Stimulated activated CD8-positive, alpha-beta memory T cell treated with anti-CD3 and anti-CD28 coated beads, Interleukin-4, amount 100 ng/mL, for 24 hours (primary cell): Measurements from ENCODE around the gene CERK.
A peak's percentile ranks its signal among the peaks of the same experiment; 100 is the strongest.

Experiments
- DNase-seq: peaks from one replicate; pipeline ENCODE4 v3.0.0-alpha.2; 2020; ENCODE audit warnings: low read depth

Gene CERK

DNA sequence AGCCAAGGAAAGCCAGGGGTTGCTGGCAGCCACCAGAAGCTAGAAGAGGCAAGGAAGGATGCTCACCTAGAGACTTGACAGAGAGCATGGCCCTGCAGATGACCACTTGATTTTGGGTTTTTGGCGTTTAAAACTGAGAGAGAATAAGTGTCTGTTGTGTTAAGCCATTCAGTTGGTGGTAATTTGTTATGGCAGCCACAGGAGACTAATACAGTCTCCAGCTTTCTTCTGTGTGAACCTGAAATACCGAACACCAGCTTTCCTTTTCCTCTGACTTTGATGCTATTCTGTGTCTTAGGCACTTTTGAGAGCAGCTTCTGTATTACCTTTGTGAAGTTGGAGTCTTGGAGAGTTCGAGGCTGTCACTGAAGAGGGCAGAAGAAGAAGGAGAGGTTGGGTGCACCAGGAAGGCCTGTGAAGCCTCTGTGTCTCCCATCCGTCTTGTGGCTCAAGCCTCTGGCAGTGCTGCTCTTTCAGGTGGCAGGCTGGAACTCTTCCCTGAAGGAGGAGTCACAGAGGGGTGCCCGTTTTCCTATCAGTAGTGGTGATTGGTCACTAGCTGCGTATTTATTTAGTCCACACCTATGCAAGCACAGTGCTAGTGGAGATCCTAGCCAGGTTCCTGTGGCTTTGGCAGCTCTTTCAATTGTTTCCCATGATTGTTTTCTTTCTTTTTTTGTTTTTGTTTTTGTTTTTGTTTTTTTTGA lies 26.9 kb upstream of the CERK start:
- DNase-seq = no peak

DNA sequence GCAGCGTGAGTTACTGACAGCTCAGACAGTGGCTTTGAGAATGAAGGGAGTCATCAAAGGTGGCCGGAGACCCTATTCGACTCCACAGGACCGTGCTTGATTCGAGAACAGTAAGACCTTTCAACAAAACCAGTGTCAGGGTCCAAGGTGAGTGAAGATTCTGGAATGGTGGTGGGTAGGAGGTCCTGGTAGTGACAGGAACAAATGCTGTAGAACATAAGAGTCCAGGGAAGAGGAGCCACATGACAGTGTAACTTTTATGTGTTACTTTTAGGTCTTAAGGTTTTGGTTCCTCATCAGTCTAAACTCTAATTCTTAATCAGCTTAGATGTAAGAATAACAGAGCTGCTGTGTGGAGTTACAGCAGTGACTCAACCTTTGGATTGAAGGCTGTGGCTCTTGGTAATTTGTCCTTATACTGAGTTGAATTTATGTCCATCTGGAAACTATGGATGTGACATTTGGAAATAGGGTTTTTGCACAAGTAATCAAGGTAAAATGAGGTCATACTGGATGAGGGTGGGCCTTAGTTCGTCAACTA lies 26.2 kb upstream of the CERK start:
- DNase-seq = no peak

DNA sequence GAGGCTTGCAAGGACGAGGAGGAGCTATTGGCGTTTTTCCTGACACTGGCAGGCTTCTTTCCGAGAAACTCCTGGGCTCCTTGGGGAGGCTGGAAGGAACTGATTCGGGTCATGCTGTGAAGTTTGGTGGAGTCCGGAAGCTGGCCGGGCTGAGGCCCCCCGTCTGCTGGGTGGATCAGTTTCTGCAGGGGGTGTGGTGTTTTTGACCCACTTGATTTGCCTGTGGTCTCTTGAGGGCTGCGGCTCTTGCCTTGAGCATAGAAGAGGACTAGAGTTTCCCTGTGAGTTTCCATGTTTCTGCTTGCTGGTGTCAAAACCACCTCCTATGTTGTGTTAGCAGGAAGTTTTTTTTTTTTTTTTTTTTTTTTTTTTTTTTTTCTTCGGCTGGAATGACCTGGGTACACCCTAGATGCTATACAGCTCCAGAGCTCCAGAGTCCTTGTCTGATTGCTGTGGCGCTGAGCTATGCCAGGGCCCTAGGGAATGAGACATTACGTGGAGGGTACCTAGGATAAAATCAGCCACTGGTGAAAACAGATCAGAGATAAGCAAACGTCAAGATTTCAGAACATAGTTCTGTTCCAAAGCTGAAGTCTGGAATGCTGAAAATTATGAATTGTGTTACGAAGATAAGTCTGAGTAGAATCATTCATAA lies 25.1 kb upstream of the CERK start:
- no peak for DNase-seq

DNA sequence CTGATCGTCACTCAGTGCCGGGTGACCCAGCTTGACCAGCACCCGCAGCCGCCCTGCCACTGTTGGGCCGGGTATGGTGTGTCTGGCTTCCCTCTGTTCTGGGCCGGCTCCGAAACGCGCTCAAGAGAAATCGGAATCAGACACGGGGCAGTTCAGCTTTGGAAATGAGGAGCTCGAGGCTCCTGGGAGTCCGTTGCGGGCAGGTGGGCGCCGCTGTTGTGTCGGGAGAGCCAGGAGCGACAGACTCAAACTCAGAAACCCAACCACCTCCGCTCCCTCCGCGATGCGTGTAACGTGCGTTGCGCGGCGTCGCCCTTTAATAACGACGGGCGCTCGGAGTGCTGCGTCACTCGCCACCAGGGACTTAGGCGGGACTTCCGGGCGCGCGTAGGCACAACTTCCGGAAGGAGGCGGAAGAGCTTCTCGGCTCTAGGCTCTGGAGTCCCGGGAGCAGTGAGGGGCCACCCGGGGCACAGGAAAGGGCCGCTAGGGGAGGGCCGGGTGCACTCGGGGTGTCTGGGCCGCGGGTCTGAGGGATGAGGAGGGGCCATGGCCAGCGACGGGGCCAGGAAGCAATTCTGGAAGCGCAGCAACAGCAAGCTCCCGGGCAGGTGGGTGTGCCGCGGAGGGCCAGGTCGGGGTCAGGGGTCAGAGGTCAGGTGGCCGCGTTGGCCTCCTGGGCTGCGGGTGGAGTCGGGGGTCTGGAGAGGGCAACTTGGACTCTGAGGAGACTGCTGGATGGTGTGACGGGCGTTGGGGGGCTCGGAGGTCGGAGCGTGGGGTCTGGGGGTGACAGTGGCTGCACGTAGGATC lies 24.4 kb upstream of the CERK start, which contains the start of gene TBC1D22A:
Gene TBC1D22A (plus strand): TSS at position 413 of the 813 bp plus-strand sequence. CDS start 137 bp downstream, at position 550.
- DNase-seq = peak; percentile 91

DNA sequence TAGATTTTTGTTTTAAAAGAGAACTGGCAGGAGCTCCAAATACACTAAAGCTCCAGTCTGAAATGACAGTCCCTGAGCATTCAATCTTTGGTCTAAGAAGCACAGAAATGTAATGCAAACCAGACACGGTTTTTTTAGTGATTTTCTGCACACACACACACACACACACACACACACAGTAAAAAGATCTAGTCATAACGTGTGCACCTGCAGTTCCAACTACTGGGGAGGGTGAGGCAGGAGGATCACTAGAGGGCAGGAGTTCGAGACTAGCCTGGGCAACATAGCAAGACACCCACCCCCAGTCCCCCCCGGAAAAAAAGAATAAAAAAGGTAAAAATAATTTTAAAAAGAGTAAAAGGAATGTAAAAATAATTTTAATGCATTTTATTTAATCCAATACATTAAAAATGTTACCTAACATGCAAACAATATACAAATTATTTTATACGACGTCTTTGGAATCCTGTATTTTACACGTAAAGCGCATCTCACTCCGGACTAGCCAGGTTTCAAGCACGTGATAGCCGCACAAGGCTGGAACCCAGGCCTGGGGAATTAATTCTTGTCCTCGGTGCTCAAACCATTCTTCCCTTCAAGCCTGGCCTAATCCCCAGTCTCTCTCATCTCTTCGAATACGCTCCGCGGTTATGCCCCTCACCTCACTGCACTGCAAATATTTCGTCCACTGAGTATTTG lies 23.6 kb upstream of the CERK start:
- no peak for DNase-seq

DNA sequence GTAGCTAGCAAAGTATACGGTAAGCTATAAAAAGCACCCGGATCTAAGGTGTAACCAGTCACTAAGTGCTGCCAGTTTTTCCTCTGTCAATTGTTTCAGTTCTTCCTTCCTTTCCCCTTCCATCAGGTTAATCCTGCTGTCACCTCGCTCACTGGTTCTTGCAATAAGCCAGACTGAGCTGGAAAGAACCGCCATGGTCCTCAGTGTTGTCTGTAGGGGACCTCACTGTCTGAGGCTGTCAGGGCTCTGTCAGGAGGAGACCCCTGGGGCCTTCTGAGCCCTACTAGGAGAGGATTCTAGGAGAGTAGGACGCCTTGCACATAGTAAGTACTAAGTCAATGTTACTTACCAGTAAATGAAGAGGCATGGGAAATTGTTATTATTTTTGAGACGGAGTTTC lies 23.0 kb upstream of the CERK start:
- DNase-seq = no peak

DNA sequence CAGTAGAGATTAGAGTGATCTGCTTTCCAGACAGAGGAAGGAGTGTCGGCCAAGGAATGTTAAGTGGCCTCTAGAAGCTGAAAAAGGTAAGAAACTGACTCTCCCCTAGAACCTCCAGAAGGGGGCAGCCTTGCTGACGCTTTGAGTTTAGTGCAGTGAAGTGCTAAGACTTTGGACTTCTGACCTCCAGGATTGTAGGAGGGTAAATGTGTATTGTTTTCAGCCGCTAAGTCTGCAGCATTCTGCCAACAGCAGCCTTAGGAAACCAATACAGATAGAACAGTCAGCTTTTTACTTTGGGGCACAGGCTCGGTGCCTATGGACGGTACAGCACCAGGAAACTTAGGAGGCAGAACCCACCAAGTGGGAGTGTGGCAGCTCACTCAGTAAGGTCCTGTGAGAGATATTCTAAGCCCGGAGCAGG lies 20.8 kb upstream of the CERK start:
- peak; percentile 31 for DNase-seq

DNA sequence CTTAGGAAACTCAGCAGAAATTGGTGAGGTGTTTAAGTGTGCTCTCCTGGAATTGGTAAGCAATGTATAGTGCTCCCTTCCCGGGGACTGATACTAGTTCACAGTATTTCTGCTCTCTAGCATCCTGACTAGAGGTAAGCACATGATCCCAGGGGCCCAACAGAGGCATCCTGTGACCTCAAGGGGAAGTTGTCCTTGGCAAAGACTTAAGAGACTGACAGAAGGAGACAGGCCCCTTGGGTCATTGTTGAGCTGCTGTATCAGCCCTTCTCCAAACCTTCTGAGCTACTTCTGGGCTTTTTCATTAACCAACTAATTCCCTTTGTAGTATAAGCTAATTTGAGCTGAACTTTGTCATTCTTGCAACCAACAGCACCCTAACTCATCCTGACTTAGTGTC lies 20.1 kb upstream of the CERK start:
- no peak for DNase-seq

DNA sequence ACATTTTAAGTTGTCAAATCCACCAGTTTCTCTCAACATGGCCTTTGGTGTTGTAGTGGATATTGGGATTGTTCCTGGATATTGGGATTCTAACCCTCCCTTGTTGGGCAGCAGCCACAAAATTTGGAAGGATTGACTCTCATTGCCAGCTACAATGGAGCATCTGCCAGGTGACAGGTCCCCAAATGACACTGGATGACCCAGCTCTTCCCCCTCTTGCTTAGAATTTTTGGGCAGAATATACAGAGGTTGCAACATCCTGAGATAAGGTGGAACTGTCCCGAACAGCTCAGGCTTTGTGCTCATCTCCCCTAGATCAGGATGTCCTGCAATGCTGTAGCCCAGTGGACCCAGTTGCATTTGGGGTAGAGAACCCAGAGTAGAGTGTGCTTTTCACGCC lies 19.1 kb upstream of the CERK start:
- DNase-seq = no peak

DNA sequence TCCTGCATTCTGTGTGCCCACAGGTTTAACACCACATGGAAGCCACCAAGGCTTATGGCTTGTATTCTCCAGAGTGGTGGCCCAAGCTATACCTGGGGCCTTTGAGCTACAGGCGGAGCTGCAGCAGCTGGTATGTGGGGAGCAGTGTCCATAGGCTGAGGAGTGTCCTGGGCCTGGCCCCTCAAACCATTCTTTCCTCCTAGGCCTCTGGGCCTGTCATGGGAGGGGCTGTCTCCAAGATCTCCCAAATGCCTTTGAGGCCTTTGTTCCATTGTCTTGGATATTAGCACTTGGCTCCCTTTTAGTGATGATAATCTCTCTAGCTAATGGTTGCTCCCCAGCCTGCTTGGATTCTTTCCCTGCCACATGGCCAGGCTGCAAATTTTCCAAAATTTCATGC lies 18.0 kb upstream of the CERK start:
- no peak for DNase-seq

DNA sequence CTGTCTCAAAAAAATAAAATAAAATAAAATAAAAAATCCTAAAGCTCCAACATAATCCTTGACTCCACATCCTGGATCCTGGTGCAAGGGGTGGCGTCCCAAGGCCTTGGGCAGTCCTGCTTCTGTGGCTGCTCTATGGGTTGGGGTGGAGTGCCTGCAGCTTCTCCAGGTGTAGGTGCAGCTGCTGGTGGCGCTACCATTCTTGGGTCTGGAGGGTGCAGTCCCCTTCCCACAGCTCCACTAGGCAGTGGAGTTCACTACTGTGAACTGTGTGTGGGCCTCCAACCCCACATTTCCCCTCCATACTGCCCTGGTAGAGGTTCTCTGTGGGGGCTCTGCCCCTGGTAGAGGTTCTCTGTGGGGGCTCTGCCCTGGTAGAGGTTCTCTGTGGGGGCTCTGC lies 17.5 kb upstream of the CERK start:
- DNase-seq = no peak

DNA sequence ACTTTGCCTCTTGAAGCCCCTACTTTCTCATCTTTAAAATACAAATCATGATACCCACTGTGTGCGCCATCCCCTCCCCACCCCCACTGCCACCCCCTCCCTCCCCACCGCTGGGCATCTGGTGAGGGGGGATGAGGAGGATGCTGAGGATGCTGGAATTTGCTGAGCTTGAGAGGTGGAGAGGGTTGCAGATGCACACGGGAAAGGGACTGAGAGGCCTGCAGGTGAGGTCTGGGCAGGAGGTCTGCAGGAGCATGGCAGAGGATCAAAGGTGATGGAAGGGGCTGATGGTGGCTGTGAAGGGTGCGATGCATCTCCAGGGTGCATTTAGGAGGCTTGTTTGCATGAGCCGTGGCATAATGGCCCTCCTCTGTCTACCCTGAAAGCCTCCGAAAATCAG lies 16.8 kb upstream of the CERK start:
- no peak for DNase-seq

DNA sequence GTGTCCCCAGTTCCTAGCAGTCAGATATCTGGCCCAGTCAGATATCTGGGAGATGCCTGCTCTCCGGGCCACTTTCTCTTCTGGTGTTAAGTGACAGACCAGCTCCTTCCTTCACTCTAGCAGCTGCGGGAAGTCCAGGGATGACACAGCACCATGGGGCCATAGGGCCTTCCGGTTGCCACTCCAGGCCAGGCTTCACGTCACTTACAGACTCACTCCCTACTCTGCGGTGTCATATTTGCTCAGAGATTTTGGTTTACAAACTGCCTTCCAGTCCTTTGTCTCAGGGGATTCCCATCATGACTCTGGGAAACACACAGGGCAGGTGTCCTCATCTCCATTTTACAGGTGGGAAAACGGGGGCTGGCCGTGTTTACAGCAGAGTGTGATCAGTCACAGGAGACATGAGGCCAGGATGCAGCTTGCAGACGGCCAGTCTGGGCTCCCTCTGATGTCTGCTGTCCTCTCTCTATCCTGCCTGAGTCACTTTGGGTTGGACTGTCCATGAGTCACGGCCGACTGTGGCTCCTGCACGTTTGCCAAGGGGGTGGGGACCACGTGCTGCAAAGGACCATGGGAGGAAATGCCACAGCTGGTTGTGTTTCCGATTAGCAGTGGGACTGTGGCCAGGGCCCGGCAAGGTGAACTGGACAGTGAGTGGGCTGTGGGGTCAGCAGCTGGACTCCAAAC lies 16.2 kb upstream of the CERK start:
- DNase-seq = no peak

DNA sequence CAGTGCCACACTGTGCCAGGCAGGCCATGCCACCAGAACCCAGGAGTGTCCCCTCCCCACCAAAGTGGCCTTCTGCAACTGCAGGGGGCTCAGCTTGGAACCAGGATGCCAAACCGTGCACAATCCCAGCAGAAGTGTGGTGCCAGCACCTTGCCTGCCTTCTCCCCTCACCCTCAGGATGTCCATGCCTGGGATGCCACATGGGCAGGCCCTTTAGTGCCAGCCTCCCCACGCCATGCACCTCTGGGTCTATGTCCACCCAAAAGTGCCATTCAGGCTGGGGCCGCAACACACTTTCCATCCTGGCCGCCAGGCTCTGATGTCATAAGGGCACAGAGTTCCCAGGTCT lies 15.7 kb upstream of the CERK start:
- DNase-seq = no peak

DNA sequence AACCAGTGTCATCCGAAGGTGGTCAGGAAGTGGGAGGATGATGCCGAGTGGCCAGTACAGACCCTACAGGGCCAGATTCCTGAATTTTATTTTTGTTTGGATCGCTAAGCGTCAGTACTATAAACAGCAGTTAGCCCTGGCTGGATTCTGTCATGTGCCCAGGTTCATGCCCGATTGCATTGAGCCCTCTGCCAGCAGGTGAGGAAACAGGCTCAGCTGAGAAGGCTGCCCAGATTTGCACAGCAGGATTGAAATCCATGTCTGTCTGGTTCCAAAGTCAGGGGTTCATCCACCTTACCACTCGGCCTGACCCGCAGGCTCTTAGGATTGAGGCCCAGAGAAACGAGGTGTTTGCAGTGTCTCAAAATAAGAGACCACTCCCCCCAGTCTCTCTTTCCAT lies 15.3 kb upstream of the CERK start:
- DNase-seq = no peak

DNA sequence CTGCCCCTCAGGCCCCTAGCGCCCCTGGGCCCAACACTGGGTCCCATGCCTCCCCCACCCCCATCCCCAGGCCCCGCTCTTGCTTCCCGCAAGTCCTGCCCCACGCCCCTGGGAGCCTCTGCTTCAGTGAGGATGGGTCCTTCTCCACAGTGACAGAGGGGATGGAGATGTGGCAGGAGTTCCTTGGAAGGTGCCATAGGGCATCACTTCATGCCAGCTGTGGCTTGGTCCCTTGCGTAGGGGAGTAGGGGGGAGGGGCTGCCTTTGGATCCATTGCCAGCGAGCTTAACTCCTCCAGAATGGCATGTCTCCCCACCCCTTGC lies 14.9 kb upstream of the CERK start:
- no peak for DNase-seq

DNA sequence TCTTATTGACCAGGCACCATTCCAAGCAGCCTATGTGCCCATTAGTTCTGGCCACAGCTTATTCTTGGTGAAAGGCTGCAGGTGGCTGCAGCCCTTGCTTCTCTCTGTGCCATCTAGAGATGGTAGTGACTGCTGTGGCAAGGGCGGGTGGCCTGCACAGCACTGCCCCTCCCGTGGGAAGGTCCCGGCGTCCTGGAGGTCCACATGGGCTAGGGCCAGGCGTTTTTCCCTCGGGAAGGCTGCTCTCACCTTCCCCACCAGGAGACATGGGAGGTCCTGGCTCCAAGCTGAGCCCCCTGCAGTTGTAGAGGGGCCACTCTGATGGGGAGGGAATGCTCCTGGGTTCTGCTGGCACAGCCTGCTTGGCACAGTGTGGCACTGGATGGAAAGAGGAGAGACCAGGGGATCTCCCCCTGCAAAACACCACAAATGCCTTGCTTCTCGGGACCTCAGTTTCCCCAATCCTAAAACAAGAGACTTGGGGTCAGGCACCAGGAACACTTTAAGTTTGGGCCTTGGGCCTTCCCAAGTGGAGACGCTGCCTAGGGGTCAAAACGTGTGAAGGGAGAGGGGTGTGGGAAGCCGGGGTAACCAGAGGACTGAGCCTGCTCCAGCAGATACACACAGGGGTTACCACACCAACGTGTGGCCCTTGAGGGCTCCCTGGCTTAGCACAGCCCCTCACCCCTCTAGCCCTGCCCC lies 14.4 kb upstream of the CERK start:
- DNase-seq = no peak

DNA sequence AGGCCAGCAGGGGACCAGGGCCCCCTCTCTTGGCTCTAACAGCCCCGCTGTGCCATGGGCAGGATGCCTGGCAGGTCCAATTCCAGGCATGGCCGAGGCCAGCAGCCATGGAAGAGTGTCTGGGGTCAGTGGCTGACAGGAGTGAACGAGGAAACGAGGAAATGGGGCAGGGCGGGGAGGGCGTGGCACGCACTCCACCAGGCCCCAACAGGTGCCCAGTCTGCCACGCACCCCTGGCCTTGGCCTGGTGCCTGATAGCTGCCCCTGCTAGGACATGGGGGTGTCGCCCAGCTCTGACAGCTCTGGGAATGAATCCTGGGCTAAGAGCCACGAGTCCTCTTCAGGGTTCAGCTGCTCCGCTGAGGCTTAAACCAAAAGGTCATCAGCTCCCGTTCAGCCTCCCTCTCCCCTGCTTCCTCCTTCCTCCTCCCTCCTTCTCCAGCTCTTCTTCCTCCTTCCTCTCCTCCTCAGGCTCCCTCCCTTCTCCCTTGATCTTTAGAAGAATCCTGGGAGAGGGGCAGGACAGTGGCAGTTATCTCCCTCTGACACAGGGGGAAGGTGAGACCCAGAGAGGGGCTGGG lies 12.9 kb upstream of the CERK start:
- no peak for DNase-seq

DNA sequence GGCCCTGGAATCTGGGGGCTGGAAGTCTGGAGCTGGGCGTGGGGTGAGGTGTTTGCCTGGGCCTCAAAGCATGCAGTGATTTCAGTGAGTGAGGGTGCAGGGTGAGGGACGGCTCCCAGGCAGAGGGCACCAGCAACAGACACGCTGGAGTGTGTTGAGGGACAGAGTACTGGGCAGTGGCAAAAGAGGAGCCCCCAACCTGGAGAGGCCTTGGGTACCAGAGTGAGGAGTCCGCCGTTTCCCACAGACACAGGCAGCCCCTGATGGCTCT lies 12.4 kb upstream of the CERK start:
- DNase-seq = no peak

DNA sequence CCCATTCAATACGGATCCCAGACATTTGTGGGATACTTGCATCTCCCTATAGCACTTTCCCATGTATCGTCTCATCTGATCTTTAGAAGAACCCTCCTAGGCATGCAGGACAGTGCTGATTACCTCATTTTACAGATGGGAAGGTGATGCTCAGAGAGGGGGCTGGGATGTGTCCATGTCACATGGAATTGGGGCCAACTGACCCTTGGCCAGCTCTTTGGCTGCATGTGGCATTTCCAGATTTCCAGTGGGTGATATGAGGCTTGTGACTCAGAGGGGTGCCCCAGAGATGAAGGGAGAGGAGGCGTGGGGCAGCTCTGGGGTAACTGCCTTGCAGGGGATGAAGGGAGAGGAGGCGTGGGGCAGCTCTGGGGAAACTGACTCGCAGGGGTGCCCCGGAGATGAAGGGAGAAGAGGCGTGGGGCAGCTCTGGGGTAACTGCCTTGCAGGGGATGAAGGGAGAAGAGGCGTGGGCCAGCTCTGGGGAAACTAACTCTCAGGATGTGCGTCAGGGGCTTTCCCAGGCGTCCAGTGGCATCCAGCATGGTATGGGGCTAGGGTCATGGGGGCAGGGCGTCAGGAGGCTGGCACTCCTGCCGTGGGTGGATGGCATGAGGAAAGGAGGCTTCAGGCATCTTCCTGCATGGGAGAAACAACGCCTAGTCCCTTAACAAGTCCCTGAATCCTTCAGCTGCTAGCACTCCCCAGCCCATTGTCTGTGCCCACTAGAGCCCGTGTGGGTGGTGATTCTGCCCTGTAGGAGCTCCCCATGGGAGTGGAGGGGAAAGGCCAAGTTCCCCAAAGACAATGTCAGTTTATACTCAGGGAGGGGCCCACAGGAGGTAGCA lies 11.9 kb upstream of the CERK start:
- no peak for DNase-seq
